Adrenal gland (tissue), 12 donors: ENCODE measurements around the gene UNC5CL. TPM values are rescaled to one million over a fixed set of nuclear protein-coding genes. Genes with fewer than 3 reads are reported as not detected.
"Not testable (repeated sequence)": the region's sequence is repeated elsewhere in the genome, so short reads cannot be mapped to it uniquely, and the experiment has no call there.

Experiments used
- DNase-seq, 7 donors: peaks; one replicate each; pipeline ENCODE4 v3.0.0-alpha.2; 2019 to 2020
- H3K27ac ChIP-seq, 5 donors: fragments of 200-600 bp; sonication (generic) in 4 of 5; 1 replicate in 3 of 5; 2 replicates in 2 of 5; pipeline versions ENCODE4 v1.5.1 to v1.8.0; 2016 to 2020; ENCODE audit warnings: mild to moderate bottlenecking in 1 of 5
- H3K27me3 ChIP-seq: fragments of 200-600 bp; 2 replicates; pipeline ENCODE4 v1.8.0; 2021
- H3K36me3 ChIP-seq, 2 donors: fragments of 200-600 bp; replicated peaks in 1 of 2; 1 replicate in 1 of 2; 2 replicates in 1 of 2; pipeline versions ENCODE4 v1.5.1 to v1.8.0; 2018 to 2022
- H3K4me1 ChIP-seq, 2 donors: fragments of 200-600 bp; replicated peaks in 1 of 2; 1 replicate in 1 of 2; 2 replicates in 1 of 2; pipeline versions ENCODE4 v1.5.1 to v1.8.0; 2018 to 2021
- H3K4me3 ChIP-seq, 4 donors: fragments of 200-600 bp; sonication (generic) in 3 of 4; one replicate each; pipeline ENCODE4 v1.5.1; 2016 to 2018
- H3K9me3 ChIP-seq, 3 donors: fragments of 200-600 bp; sonication (generic) in 1 of 3; replicated peaks in 1 of 3; 1 replicate in 2 of 3; 2 replicates in 1 of 3; pipeline versions ENCODE4 v1.5.1 to v1.8.0; 2016 to 2021
- POLR2A ChIP-seq, 2 donors: fragments of 450-650 bp; IDR thresholded peaks; one replicate each; pipeline ENCODE4 v1.6.1; 2017; ENCODE audit warnings: antibody characterized with exemption in 2 of 2, mild to moderate bottlenecking in 2 of 2, moderate library complexity in 1 of 2
- WGBS, 4 donors: extraction: QIAGEN DNeasy Blood & Tissue Kit in 2 of 4; methylation state at CpG; one replicate each; pipeline versions ENCODE4 v1.1.5 to v1.1.7; 2013 to 2017; 5-methylcytosine and 5-hydroxymethylcytosine counted together
- intact Hi-C, 2 donors: fragments of 100-400 bp; cut with DNase I; formaldehyde crosslinking; loops; one replicate each; pipeline versions ENCODE4 v1.14.1 to v1.15.0; 2022 to 2023
- polyA plus RNA-seq, 3 donors: library from polyadenylated mRNA; stranded (reverse); fragments of 200-250 nt in 2 of 3; fragments of 350-450 nt in 1 of 3; fragmentation: Illumina TruSeq in 1 of 3; extraction: RNeasy Lipid Tissue Mini Kit (QIAGEN cat#74804) in 1 of 3; gene quantifications; one replicate each; pipeline ENCODE4 v1.2.3, GENCODE V29; 2013 to 2014
- total RNA-seq, 9 donors: library from RNA; depleted of rRNA in 4 of 9; stranded (reverse); fragments of >200 nt in 4 of 9; fragments of 120-200 nt in 1 of 9; fragmentation: NEBNext Ultra II Directional in 1 of 9; extraction: Animal tissue kit (Norgen Biotek cat#: 25700) in 1 of 9; gene quantifications; one replicate each; pipeline versions ENCODE4 v1.1.0 to v1.2.4, GENCODE V29; 2013 to 2023
- TF ChIP-seq, protein P1 (sequence below), 6 experiments: fragments of 450-650 bp in 4 of 6; fragments of 200-600 bp in 2 of 6; sonication (generic) in 1 of 6; IDR thresholded peaks; 1 replicate in 5 of 6; 2 replicates in 1 of 6; pipeline versions ENCODE4 v1.5.1 to v1.8.0; 2016 to 2021; ENCODE audit warnings: antibody characterized with exemption in 6 of 6, mild to moderate bottlenecking in 2 of 6, moderate library complexity in 1 of 6
- donor health status: healthy with polysubstance abuse.
- donor health status: Bipolar disorder and iron deficiency.
- donor health status: DM: yes; HTN: yes; CAD: no.
- donor health status: DM: no; HTN: no; CAD: no.
- donor health status: DM: no; HTN: no; CAD: no.
- donor health status: DM: yes; HTN: yes; CAD: no.

The UNC5CL gene
- total and polyA plus RNA-seq, 12 donors, result 0.20 to 1.6 (median 0.86) TPM

DNA sequence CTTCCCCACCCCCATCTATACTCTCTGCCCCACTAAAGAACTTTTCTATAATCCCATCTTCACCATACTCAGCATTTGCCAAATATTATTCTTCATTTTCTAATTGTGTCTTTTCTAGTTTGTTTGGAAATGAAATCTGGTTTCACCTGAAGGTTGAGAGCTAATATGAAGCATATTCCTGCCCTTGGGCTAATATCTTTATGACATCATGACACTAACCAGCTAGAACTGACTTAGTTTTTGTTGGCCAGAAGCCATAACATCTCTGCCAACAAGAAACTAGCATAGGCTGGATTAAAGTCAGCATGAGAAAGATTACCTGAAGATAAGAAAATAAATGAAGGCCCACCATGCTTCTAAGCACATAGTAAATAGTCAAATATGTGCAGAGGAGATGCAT, 16.7 kb downstream of the UNC5CL start:
- no peaks in the 10 kb centered on the region for H3K9me3 ChIP-seq
- DNase-seq, result no peak
- intact Hi-C loops, result loop anchor here in 1 of 2 donors (10.0 kb wide), 1 partner anchor 1037 kb away; no protein-coding TSS in a partner anchor

DNA sequence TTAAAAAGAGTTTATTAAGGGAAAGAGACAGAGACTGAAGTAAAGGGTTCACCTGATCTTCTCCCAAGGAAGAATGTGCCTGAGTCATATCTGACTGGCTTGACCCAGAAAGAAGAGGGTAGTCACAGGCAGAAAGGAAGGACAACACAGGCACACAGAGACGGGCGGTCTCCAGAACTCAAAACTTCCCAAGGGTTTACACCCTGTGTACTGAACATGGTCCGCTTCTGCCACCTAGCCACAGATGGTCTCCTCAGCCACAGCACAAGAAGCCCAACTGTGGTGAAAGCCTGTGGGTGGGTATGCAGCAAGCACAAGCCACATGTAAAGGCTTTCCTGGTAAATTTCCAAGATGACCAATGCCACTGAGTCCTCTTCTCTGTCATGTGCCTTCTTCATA, 17.2 kb downstream of the UNC5CL start:
- TF ChIP-seq, protein P1, sequence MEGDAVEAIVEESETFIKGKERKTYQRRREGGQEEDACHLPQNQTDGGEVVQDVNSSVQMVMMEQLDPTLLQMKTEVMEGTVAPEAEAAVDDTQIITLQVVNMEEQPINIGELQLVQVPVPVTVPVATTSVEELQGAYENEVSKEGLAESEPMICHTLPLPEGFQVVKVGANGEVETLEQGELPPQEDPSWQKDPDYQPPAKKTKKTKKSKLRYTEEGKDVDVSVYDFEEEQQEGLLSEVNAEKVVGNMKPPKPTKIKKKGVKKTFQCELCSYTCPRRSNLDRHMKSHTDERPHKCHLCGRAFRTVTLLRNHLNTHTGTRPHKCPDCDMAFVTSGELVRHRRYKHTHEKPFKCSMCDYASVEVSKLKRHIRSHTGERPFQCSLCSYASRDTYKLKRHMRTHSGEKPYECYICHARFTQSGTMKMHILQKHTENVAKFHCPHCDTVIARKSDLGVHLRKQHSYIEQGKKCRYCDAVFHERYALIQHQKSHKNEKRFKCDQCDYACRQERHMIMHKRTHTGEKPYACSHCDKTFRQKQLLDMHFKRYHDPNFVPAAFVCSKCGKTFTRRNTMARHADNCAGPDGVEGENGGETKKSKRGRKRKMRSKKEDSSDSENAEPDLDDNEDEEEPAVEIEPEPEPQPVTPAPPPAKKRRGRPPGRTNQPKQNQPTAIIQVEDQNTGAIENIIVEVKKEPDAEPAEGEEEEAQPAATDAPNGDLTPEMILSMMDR (IDR thresholded peaks at IDR 0.05), result peak in 5 of 6 experiments; percentile 5 to 26 (median 15)
- no peak for TF ChIP-seq POLR2A (IDR thresholded peaks at IDR 0.05)
- peak; percentile 47 to 76 (median 61) for DNase-seq
- 61 to 78% (median 73%) methylated on average over 3 of the region's 3 CpGs for WGBS, 4 donors
- H3K36me3 ChIP-seq, result no peaks in the 10 kb centered on the region
- no peak overlapping the region for H3K4me3 ChIP-seq
- H3K27ac ChIP-seq, result peak overlapping the region in 1 of 5 donors; percentile 34
- H3K27me3 ChIP-seq, result no peaks in the 10 kb centered on the region
- intact Hi-C loops, result loop anchor here in 1 of 2 donors (10.0 kb wide), 1 partner anchor 1037 kb away; no protein-coding TSS in a partner anchor
- no peaks in the 10 kb centered on the region for H3K9me3 ChIP-seq
- H3K4me1 ChIP-seq, result peaks cover 0 to 14% of the 10 kb centered on the region in 2 donors

More for the DNA sequence above, 16.7 kb downstream of the UNC5CL start:
- no peak overlapping the region for H3K4me3 ChIP-seq
- H3K36me3 ChIP-seq, result no peaks in the 10 kb centered on the region
- TF ChIP-seq POLR2A (IDR thresholded peaks at IDR 0.05), result no peak
- TF ChIP-seq, protein P1 (IDR thresholded peaks at IDR 0.05), result no peak
- H3K4me1 ChIP-seq, result peaks cover 1 to 17% of the 10 kb centered on the region in 2 donors
- H3K27ac ChIP-seq, result peak overlapping the region in 1 of 5 donors; percentile 34
- no peaks in the 10 kb centered on the region for H3K27me3 ChIP-seq

GRCh38 chr6:41017663-41018062, 21.4 kb downstream of the UNC5CL start:
- H3K36me3 ChIP-seq, result no peaks in the 10 kb centered on the region
- no peak for DNase-seq
- 80 to 100% (median 93%) methylated on average over 1 of the region's 1 CpG for WGBS, 4 donors
- H3K4me1 ChIP-seq, result peaks cover 0 to 14% of the 10 kb centered on the region in 2 donors
- H3K27ac ChIP-seq, result no peak overlapping the region
- no peaks in the 10 kb centered on the region for H3K27me3 ChIP-seq
- no peak overlapping the region for H3K4me3 ChIP-seq
- intact Hi-C loops, result loop anchor here in 1 of 2 donors (5.0 kb wide), 1 partner anchor 115 kb away; no protein-coding TSS in a partner anchor
- TF ChIP-seq, protein P1 (IDR thresholded peaks at IDR 0.05), result no peak
- TF ChIP-seq POLR2A (IDR thresholded peaks at IDR 0.05), result no peak
- no peaks in the 10 kb centered on the region for H3K9me3 ChIP-seq

- DNase-seq, H3K9me3 ChIP-seq, H3K27ac ChIP-seq, H3K27me3 ChIP-seq, H3K36me3 ChIP-seq, H3K4me3 ChIP-seq, H3K4me1 ChIP-seq: not testable (repeated sequence)
- WGBS, 4 donors, result 93 to 100% (median 97%) methylated on average over 5 of the region's 5 CpGs
- intact Hi-C loops, result loop anchor here in 1 of 2 donors (5.0 kb wide), 1 partner anchor 114 kb away; no protein-coding TSS in a partner anchor
Measured at GRCh38 chr6:41015860-41016259, 23.2 kb downstream of the UNC5CL start.

- no peaks in the 10 kb centered on the region for H3K27me3 ChIP-seq
- intact Hi-C loops, result loop anchor here in 1 of 2 donors (5.0 kb wide), 1 partner anchor 112 kb away; no protein-coding TSS in a partner anchor
- H3K9me3 ChIP-seq, result no peaks in the 10 kb centered on the region
- no peak for DNase-seq
- TF ChIP-seq POLR2A (IDR thresholded peaks at IDR 0.05), result no peak
- TF ChIP-seq, protein P1 (IDR thresholded peaks at IDR 0.05), result no peak
- no peak overlapping the region for H3K4me3 ChIP-seq
- H3K4me1 ChIP-seq, result no peaks in the 10 kb centered on the region
- no peaks in the 10 kb centered on the region for H3K36me3 ChIP-seq
- 84 to 92% (median 89%) methylated on average over 4 of the region's 4 CpGs for WGBS, 4 donors
- no peak overlapping the region for H3K27ac ChIP-seq
Measured at GRCh38 chr6:41014780-41015179, 24.2 kb downstream of the UNC5CL start.
